ENCODE measurements around the gene COPRS. TPM values are rescaled to one million over a fixed set of nuclear protein-coding genes. Genes with fewer than 3 reads are reported as not detected.

Gene COPRS, protein sequence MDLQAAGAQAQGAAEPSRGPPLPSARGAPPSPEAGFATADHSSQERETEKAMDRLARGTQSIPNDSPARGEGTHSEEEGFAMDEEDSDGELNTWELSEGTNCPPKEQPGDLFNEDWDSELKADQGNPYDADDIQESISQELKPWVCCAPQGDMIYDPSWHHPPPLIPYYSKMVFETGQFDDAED
- polyA plus RNA-seq = 10 to 100 TPM; 18.5 to 26.8 TPM

DNA sequence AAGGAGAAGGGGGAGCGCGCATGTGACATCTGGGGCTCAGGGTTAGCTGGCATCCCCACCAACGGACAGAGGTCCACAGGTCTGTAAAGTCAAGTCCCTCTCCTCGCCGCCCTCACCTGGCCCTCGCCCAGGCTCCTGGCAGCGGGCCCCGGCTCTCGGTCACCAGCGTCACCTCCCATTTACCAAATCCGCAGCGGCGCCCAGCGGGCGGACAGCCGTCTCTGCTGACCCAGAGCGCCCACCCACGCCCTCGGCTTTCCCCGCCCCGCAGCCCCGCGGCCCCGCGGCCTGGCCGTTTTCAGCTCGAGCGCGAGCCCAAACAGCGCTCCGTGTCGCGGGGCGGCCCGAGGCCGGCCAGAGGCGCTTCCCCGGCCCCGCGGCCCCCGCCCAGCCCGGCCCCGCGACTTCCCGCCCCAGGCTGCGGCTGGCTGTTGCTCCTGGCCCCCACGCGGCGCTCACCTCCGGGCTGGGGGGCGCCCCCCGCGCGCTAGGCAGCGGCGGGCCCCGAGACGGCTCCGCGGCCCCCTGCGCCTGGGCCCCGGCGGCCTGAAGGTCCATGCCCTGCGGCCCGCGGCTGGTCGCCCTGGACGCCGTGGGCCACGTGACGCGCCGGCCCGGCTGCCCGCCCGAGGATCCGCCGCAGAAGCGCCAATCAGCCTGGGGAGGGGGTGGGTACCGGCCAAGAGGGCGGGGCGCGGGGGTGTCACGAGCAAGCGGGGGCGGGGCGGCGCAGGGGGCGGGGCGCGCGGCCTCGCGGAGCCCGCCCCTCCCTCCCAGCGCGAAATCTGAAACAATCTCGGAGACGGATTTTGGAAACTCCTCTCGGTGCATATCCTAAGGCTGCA is at the start of gene COPRS:
COPRS (minus strand) TSS at position 603 of the 845 bp plus-strand sequence; CDS start at position 558, 45 bp downstream.
- no peaks in the 10 kb centered on the region for H3K9me3 ChIP-seq (ENCODE audit: control insufficient read depth in 2 of 2, insufficient read depth in 1 of 2, low read depth in 1 of 2, low read length in 1 of 2)
- no peaks in the 10 kb centered on the region for H3K27me3 ChIP-seq (ENCODE audit: control insufficient read depth in 1 of 2, insufficient read depth in 2 of 2, low read length in 2 of 2)
- peak within 1 kb of the TSS; percentile 76 to 99 for H3K4me3 ChIP-seq (ENCODE audit: low read depth in 1 of 2, low read length in 2 of 2)
- H3K4me1 ChIP-seq (ENCODE audit: control insufficient read depth in 2 of 2, insufficient read depth in 2 of 2, low read length in 1 of 2) = peaks cover 0 to 2% of the 10 kb centered on the region in 2 donors
- 1% methylated on average over 65 to 99 of the region's 100 CpGs for WGBS, 2 donors
- no peaks in the 10 kb centered on the region for H3K36me3 ChIP-seq (ENCODE audit: control insufficient read depth in 2 of 2, insufficient read depth in 2 of 2, low read length in 1 of 2)
- peak within 1 kb of the TSS; percentile 84 to 89 for H3K27ac ChIP-seq (ENCODE audit: low read depth in 2 of 2, low read length in 1 of 2)

DNA sequence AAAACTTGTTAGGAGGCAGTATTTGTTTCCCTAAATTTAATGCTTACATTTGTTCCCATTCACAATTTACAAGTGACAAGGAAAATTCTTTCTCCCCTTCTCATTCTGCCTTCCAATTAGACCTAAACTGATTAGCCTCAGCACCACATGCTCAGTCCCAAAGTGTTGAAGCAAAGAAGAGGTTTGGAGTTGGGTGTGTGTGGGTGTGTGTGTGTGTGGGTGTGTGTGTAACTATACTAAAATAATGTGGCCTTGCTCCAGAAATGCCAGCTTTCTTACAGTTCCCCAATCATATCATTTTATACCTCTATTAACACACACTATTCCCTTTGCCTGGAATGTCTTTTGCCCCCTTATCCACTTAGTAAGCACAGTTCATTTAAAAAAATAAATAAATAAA is 49.3 kb upstream of the COPRS start:
- H3K4me1 ChIP-seq (ENCODE audit: control insufficient read depth in 2 of 2, insufficient read depth in 2 of 2, low read length in 1 of 2) = no peaks in the 10 kb centered on the region
- no peak overlapping the region for H3K4me3 ChIP-seq (ENCODE audit: low read depth in 1 of 2, low read length in 2 of 2)
- H3K27ac ChIP-seq (ENCODE audit: low read depth in 2 of 2, low read length in 1 of 2) = no peak overlapping the region
- no peaks in the 10 kb centered on the region for H3K27me3 ChIP-seq (ENCODE audit: control insufficient read depth in 1 of 2, insufficient read depth in 2 of 2, low read length in 2 of 2)
- H3K36me3 ChIP-seq (ENCODE audit: control insufficient read depth in 2 of 2, insufficient read depth in 2 of 2, low read length in 1 of 2) = no peaks in the 10 kb centered on the region
- H3K9me3 ChIP-seq (ENCODE audit: control insufficient read depth in 2 of 2, insufficient read depth in 1 of 2, low read depth in 1 of 2, low read length in 1 of 2) = no peaks in the 10 kb centered on the region

DNA sequence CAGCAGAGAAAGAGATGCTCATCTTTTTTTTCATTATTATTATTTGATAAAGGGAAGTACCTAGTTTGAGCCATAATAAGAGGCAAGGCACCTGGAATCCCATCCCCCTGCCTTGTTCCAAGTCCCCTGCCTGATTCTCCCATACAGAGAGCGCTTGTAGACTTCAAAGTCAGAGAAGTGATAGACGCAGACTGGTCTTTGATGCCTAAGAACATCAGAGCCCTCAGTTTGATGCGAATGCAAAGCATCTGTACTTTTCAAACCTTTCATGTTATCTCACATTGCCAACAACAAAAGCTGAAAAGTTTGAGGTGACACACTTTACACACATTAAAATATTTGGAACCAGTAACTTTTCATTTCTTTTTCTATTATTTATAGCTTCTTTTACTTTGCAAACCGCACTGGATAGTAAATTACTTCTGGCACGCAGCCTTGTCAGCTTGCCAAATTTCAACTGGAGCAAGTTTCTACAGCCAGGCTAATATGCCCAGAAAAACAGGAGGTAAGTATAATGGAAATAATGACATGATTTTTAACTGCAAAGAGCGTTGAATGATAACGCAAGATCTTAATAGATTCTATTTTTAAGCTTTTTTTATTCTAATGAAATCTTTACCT is 48.4 kb upstream of the COPRS start:
- no peak overlapping the region for H3K4me3 ChIP-seq (ENCODE audit: low read depth in 1 of 2, low read length in 2 of 2)
- no peak overlapping the region for H3K27ac ChIP-seq (ENCODE audit: low read depth in 2 of 2, low read length in 1 of 2)
- no peaks in the 10 kb centered on the region for H3K27me3 ChIP-seq (ENCODE audit: control insufficient read depth in 1 of 2, insufficient read depth in 2 of 2, low read length in 2 of 2)
- H3K36me3 ChIP-seq (ENCODE audit: control insufficient read depth in 2 of 2, insufficient read depth in 2 of 2, low read length in 1 of 2) = no peaks in the 10 kb centered on the region
- 8 to 9% methylated on average over 7 of the region's 7 CpGs for WGBS, 2 donors
- H3K9me3 ChIP-seq (ENCODE audit: control insufficient read depth in 2 of 2, insufficient read depth in 1 of 2, low read depth in 1 of 2, low read length in 1 of 2) = no peaks in the 10 kb centered on the region
- no peaks in the 10 kb centered on the region for H3K4me1 ChIP-seq (ENCODE audit: control insufficient read depth in 2 of 2, insufficient read depth in 2 of 2, low read length in 1 of 2)

DNA sequence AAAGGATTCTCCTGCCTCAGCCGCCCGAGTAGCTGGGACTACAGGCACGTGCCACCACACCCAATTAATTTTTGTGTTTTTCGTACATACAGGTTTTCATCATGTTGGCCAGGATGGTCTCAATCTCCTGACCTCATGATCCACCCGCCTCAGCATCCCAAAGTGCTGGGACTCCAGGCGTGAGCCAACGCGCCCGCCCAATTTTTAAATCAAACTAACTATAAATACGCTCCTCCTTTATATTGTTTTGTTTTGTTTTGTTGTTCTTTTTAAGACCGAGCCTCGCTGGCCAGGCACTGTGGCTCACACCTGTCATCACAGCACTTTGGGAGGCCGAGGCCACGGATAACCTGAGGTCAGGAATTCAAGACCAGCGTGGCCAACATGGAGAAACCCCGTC is 44.4 kb upstream of the COPRS start:
- H3K9me3 ChIP-seq (ENCODE audit: control insufficient read depth in 2 of 2, insufficient read depth in 1 of 2, low read depth in 1 of 2, low read length in 1 of 2) = no peaks in the 10 kb centered on the region
- H3K36me3 ChIP-seq (ENCODE audit: control insufficient read depth in 2 of 2, insufficient read depth in 2 of 2, low read length in 1 of 2) = peaks cover 0 to 9% of the 10 kb centered on the region in 2 donors
- H3K4me1 ChIP-seq (ENCODE audit: control insufficient read depth in 2 of 2, insufficient read depth in 2 of 2, low read length in 1 of 2) = no peaks in the 10 kb centered on the region
- no peaks in the 10 kb centered on the region for H3K27me3 ChIP-seq (ENCODE audit: control insufficient read depth in 1 of 2, insufficient read depth in 2 of 2, low read length in 2 of 2)
- H3K4me3 ChIP-seq (ENCODE audit: low read depth in 1 of 2, low read length in 2 of 2) = no peak overlapping the region
- WGBS, 2 donors = 94 to 95% methylated on average over 16 of the region's 16 CpGs
- no peak overlapping the region for H3K27ac ChIP-seq (ENCODE audit: low read depth in 2 of 2, low read length in 1 of 2)

DNA sequence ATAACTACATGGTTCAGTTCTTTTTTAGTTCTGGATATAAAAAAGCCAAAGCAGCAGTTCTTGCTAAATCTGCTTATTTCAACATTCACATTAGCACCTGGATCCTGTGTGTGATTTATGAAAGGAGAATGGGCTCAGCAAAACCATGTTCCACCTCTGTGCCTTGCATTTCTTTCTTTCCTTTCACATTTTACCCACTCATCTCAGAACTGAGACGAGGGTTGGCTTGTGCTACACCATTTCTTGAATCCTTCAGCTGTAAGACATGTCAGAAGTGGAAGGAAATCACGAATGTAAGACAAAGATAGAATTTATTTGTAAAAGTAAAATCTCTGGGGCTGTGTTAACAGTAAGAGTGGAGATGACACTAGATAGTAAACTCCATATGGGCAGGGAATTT is 43.6 kb upstream of the COPRS start:
- Histone ChIP-seq H3K4me1 (ENCODE audit: control insufficient read depth in 2 of 2, insufficient read depth in 2 of 2, low read length in 1 of 2) (no peaks in the 10 kb centered on the region), H3K4me3 (ENCODE audit: low read depth in 1 of 2, low read length in 2 of 2) (no peak overlapping the region), H3K9me3 (ENCODE audit: control insufficient read depth in 2 of 2, insufficient read depth in 1 of 2, low read depth in 1 of 2, low read length in 1 of 2) (no peaks in the 10 kb centered on the region), H3K27ac (ENCODE audit: low read depth in 2 of 2, low read length in 1 of 2) (no peak overlapping the region), H3K27me3 (ENCODE audit: control insufficient read depth in 1 of 2, insufficient read depth in 2 of 2, low read length in 2 of 2) (no peaks in the 10 kb centered on the region), H3K36me3 (ENCODE audit: control insufficient read depth in 2 of 2, insufficient read depth in 2 of 2, low read length in 1 of 2) (peaks cover 0 to 10% of the 10 kb centered on the region in 2 donors)
- 64 to 69% methylated on average over 2 of the region's 2 CpGs for WGBS, 2 donors

DNA sequence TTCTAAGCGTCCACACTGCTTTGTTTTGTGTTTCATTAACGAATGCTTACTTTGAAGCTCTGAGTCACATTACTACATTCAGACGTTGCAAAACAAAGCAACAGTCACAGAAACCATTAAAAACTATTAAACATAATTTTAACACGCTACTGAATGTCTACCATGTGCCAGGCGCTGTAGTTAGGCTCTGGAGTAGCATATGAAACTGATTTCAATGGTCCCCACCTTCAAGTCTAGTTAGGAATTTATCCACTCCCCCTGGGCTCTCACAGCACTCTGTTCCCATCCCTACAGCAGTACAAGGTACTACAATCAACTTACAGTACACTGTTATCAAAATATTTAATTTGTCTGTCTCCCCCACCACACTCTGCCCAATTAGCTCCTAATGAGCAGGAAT is 41.8 kb upstream of the COPRS start:
- Histone ChIP-seq H3K4me3 (ENCODE audit: low read depth in 1 of 2, low read length in 2 of 2) (peak overlapping the region; percentile 76 to 91), H3K9me3 (ENCODE audit: control insufficient read depth in 2 of 2, insufficient read depth in 1 of 2, low read depth in 1 of 2, low read length in 1 of 2) (no peaks in the 10 kb centered on the region), H3K36me3 (ENCODE audit: control insufficient read depth in 2 of 2, insufficient read depth in 2 of 2, low read length in 1 of 2) (peaks cover 0 to 10% of the 10 kb centered on the region in 2 donors), H3K4me1 (ENCODE audit: control insufficient read depth in 2 of 2, insufficient read depth in 2 of 2, low read length in 1 of 2) (no peaks in the 10 kb centered on the region), H3K27me3 (ENCODE audit: control insufficient read depth in 1 of 2, insufficient read depth in 2 of 2, low read length in 2 of 2) (no peaks in the 10 kb centered on the region), H3K27ac (ENCODE audit: low read depth in 2 of 2, low read length in 1 of 2) (peak overlapping the region; percentile 66 to 91)
- 3 to 8% methylated on average over 5 of the region's 5 CpGs for WGBS, 2 donors

DNA sequence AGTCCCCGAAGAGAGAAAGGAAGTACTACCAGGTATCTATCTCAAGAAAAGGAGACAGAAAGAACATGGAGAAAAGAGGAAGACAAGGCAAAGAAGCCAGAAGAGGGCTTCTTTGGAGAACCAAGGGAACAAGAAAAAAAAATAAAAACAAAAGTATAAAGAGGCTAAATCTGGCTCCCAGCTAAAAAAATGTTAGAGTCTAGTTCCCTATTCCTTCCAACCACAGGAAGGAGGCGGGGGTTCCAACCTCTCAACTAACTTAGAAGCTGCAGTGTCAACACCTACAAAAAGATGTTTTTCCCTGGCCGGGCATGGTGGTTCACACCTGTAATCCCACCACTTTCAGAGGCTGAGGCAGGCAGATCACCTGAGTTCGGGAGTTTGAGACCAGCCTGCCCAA is 29.1 kb upstream of the COPRS start:
- Histone ChIP-seq H3K27me3 (ENCODE audit: control insufficient read depth in 1 of 2, insufficient read depth in 2 of 2, low read length in 2 of 2) (no peaks in the 10 kb centered on the region), H3K9me3 (ENCODE audit: control insufficient read depth in 2 of 2, insufficient read depth in 1 of 2, low read depth in 1 of 2, low read length in 1 of 2) (no peaks in the 10 kb centered on the region), H3K4me3 (ENCODE audit: low read depth in 1 of 2, low read length in 2 of 2) (no peak overlapping the region), H3K27ac (ENCODE audit: low read depth in 2 of 2, low read length in 1 of 2) (no peak overlapping the region), H3K36me3 (ENCODE audit: control insufficient read depth in 2 of 2, insufficient read depth in 2 of 2, low read length in 1 of 2) (peaks cover 10 to 15% of the 10 kb centered on the region in 2 donors), H3K4me1 (ENCODE audit: control insufficient read depth in 2 of 2, insufficient read depth in 2 of 2, low read length in 1 of 2) (no peaks in the 10 kb centered on the region)
- 79 to 87% methylated on average over 4 of the region's 4 CpGs for WGBS, 2 donors

DNA sequence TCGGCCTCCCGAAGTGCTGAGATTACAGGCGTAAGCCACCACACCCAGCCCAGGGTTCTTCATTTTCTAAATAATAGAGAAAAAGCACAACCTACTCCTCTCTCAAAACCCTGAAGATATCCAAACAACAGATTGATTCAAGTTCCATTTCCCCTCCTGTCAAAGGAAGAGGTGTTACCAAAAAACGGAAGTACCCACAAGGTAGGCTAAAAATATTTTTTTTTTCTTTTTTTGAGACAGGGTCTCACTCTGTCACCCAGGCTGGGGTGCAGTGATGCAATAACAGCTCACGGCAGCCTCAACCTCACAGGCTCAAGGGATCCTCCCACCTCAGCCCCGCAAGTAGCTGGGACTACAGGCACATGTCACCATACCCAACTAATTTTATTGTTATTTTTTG is 23.5 kb upstream of the COPRS start:
- Histone ChIP-seq H3K4me1 (ENCODE audit: control insufficient read depth in 2 of 2, insufficient read depth in 2 of 2, low read length in 1 of 2) (no peaks in the 10 kb centered on the region), H3K27ac (ENCODE audit: low read depth in 2 of 2, low read length in 1 of 2) (no peak overlapping the region), H3K36me3 (ENCODE audit: control insufficient read depth in 2 of 2, insufficient read depth in 2 of 2, low read length in 1 of 2) (peaks cover 20 to 23% of the 10 kb centered on the region in 2 donors), H3K4me3 (ENCODE audit: low read depth in 1 of 2, low read length in 2 of 2) (no peak overlapping the region), H3K27me3 (ENCODE audit: control insufficient read depth in 1 of 2, insufficient read depth in 2 of 2, low read length in 2 of 2) (no peaks in the 10 kb centered on the region), H3K9me3 (ENCODE audit: control insufficient read depth in 2 of 2, insufficient read depth in 1 of 2, low read depth in 1 of 2, low read length in 1 of 2) (no peaks in the 10 kb centered on the region)
- 84 to 88% methylated on average over 6 of the region's 6 CpGs for WGBS, 2 donors

DNA sequence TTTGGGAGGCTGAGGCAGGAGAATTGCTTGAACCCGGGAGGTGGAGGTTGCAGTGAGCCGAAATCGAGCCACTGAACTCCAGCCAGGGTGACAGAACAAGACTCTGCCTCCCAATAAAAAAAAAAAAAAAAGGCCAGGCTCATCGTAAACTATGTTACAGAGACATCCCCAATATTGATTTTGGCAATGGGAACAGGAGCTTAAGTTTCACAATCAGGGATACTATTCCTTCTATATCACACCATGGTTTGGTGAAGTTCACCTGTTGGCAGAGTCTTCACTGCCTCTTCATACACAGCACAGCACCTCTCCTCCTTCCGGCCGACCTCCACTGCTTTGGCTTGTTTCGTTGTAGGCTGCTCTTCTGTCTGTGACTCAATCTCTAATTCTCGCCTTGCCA is 21.3 kb upstream of the COPRS start:
- Histone ChIP-seq H3K4me1 (ENCODE audit: control insufficient read depth in 2 of 2, insufficient read depth in 2 of 2, low read length in 1 of 2) (no peaks in the 10 kb centered on the region), H3K27me3 (ENCODE audit: control insufficient read depth in 1 of 2, insufficient read depth in 2 of 2, low read length in 2 of 2) (no peaks in the 10 kb centered on the region), H3K36me3 (ENCODE audit: control insufficient read depth in 2 of 2, insufficient read depth in 2 of 2, low read length in 1 of 2) (peaks cover 17 to 22% of the 10 kb centered on the region in 2 donors), H3K9me3 (ENCODE audit: control insufficient read depth in 2 of 2, insufficient read depth in 1 of 2, low read depth in 1 of 2, low read length in 1 of 2) (no peaks in the 10 kb centered on the region), H3K27ac (ENCODE audit: low read depth in 2 of 2, low read length in 1 of 2) (no peak overlapping the region), H3K4me3 (ENCODE audit: low read depth in 1 of 2, low read length in 2 of 2) (no peak overlapping the region)
- whole genome bisulfite sequencing, 2 donors = 93 to 96% methylated on average over 8 of the region's 8 CpGs
